GM19372 (cell line): ENCODE measurements around the gene MMP13.
"Not testable (repeated sequence)": the region's sequence is repeated elsewhere in the genome, so short reads cannot be mapped to it uniquely, and the experiment has no call there.

Source experiments
- ATAC-seq: cut with Tn5 transposase; IDR thresholded peaks from one replicate; pipeline ENCODE4 v1.9.1; 2021; ENCODE audit warnings: mild to moderate bottlenecking, low read depth, moderate library complexity; ENCODE audit not compliant: unreplicated experiment

The MMP13 gene

GRCh38 chr11:102905848-102906247, 49.7 kb downstream of the MMP13 start:
- not testable (repeated sequence) for ATAC-seq

GRCh38 chr11:102903895-102904294, 51.6 kb downstream of the MMP13 start:
- ATAC-seq = not testable (repeated sequence)

DNA sequence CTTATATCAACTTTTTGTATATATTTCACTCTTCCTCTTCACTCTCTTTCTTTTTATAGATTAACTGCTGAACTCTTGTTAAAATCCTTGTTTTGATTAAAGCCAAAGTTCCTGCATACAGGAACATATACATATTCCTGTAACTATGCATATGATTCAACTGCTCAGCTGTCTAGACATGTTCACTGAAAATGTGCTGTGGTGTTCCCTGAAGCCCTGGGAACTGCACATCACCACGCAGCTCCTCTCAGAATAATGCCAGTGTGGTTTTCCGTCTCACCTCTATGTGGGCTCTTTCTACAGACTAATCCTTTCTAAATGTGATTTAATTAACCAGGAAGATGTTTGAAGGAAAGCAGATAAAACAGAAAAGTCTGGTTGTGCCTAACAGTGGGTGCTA, 55.2 kb downstream of the MMP13 start:
- ATAC-seq = no peak
